Activated gamma-delta T cell treated with anti-CD3 and anti-CD28 coated beads, Interleukin-2, amount 50 U/mL, for 16 hours (primary cell): ENCODE measurements around the gene STT3B.
"Not testable (repeated sequence)": the region's sequence is repeated elsewhere in the genome, so short reads cannot be mapped to it uniquely, and the experiment has no call there.

Experiments used
- DNase-seq: peaks from one replicate; pipeline ENCODE4 v3.0.0-alpha.2; 2020; ENCODE audit warnings: low read depth

Gene STT3B

DNA sequence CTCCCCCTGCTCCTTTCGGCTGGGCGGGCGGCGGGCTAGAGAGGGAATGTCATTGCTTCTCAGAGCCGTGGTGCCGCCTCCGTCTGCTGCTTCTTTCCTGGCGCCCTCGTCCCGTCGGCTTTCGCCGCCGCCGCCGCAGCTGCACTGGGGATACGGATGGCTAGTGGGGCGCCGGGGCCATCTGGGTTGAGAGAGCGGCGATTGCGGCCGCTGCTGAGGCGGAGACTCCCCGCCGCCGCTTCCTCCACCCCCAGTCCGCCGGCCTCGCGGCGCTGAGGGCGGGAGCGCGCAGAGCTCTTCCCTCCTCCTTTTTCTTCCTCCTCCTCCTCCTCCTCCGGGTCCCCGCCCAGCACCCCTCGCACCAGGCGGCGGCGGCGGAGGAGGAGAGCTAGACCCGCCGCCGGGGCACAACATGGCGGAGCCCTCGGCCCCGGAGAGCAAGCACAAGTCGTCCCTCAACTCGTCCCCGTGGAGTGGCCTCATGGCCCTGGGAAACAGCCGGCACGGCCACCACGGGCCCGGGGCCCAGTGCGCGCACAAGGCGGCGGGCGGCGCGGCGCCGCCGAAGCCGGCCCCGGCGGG lies at the start of gene STT3B:
Gene STT3B (plus strand): TSS at position 339 of the 582 bp plus-strand sequence. CDS start 74 bp downstream, at position 413.
- DNase-seq = peak; percentile 75

DNA sequence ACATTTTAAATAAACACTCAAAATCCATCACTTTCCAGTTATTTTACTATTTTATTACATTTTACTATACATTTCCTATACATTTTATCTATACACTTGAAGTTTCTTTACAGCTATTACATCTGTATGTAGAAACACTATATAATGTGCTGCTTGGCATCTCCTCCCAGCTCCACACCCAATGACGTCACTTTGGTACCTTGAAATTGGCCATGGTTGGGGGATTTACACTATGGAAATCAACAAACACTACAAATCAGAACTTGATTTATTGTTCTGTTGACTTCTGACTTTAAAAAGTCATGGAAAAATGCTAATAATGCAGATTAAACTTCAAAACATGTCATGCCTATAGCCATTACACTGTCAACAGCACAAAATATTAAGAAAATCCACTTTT lies 48.9 kb upstream of the STT3B start:
- no peak for DNase-seq

- DNase-seq = no peak
Observed at GRCh38 chr3:31485196-31485595, 47.5 kb upstream of the STT3B start.

GRCh38 chr3:31486865-31487533 lies 45.7 kb upstream of the STT3B start:
- no peak for DNase-seq

DNA sequence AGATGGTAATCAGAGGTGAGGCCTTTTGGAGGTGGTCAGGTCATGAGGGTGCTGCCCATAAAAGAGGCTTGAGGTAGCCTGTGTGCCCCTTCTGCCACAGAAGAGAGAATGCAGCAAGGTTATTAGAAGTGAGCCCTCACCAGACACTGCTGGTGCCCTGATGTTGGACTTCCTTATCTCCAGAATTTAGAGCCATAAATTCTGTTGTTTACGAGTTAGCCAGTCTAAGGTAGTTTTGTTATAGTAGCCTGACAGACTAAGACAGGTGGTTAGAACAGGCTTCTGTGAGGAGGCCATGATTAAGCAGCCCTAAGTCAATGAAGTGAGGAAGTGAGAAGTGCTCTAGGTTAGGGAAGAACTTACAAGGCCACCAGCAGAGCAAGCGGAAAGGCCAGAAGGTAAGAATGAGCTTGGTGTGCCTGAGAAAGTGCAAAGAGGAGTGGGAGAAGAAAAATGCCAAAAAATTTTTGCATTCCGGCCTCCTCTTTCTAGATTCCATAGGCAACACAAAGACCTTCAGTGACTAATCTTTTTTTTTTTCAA lies 44.2 kb upstream of the STT3B start:
- DNase-seq = no peak

GRCh38 chr3:31490502-31490901 lies 42.2 kb upstream of the STT3B start:
- no peak for DNase-seq

GRCh38 chr3:31491660-31492059 lies 41.1 kb upstream of the STT3B start:
- DNase-seq = no peak

DNA sequence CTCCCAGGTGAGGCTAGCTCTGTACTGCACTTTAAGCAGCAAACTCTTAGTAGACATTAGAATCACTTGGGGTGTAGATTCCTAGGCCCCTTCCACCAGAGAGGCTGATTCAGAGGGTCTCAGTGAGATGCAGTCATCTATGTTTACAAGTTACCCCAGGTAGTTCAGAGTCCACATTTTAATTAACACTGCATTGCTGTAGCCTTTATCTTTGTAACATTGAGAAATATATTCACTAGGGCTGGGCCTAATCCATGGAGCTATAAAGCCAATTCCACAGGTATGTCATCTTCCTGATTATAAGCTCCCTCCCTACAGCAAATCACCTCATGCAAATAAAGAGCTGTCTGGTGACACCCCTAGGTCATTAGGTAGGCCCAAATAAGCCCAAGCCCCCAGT lies 39.6 kb upstream of the STT3B start:
- no peak for DNase-seq

GRCh38 chr3:31495971-31496665 lies 36.6 kb upstream of the STT3B start:
- DNase-seq = no peak

GRCh38 chr3:31498791-31499190 lies 33.9 kb upstream of the STT3B start:
- DNase-seq = no peak

DNA sequence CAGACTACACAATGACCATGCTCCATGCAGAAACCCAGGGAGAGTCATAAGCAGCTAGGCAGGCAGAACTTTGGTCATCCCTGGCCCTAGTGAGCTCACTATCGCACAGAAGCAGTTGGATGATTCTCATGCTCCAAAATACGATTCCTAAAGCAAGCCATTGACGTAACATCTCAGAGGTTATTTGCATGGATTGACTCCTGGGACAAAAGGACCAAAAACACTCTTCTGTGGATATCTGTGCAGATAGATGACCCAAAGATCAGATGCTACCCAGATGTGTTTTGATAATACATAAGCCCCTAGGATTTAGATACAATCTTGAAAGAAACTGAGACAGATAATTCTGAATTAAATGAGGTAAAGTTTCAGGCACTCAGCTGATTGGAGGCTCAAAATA lies 33.4 kb upstream of the STT3B start:
- DNase-seq = no peak

GRCh38 chr3:31502803-31503221 lies 29.9 kb upstream of the STT3B start:
- DNase-seq = no peak

DNA sequence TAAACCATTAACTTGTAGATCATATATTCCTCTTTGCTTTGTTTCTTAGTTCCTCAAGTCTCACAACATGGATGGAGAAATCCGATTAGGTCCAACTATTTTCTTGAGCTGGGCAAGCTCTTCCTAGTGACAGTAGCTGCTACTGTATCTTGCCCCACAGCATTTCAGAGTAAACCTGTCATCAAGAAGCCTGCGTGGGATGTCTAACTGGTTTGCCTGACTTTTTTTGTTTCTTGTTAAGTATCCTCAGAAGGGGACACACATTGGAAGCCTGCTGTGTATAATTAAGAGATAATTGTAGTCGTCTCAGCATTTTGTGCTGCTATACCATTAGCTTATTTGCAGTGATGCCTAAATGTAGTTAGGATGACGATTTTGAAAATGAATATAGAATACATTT lies 29.3 kb upstream of the STT3B start:
- DNase-seq = no peak

GRCh38 chr3:31504230-31504629 lies 28.5 kb upstream of the STT3B start:
- DNase-seq = no peak

DNA sequence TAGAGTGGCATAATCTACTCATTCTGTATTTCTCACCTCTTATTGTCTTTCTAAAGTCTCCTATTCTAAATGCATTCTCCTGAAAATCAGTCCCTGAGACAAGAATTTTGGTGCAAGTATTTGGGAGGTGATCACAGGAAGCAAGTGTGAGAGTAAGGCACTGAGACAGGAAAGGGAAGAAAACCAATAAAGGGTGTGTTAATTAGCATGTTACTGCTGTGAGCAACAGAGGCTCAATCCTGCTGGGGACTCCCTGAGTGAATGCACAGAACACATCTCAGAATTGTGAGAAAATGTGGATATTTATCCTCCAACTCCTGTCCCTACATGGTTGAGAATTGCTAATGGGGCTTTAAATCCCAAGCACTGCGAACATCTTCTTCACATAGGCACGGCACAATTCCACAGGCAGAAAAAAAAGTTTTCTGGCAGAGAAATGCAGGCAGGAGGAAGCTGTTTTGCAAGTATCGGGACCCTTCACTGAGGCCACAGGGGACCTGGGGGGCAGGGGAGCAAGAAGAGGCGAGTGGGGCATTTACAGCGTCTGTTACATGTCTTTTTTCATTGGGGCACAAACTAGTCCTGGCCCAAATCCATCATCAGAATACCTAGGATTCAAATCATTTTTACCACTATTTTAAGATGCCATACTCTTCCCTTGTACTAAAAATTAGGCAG lies 27.2 kb upstream of the STT3B start:
- DNase-seq = no peak

DNA sequence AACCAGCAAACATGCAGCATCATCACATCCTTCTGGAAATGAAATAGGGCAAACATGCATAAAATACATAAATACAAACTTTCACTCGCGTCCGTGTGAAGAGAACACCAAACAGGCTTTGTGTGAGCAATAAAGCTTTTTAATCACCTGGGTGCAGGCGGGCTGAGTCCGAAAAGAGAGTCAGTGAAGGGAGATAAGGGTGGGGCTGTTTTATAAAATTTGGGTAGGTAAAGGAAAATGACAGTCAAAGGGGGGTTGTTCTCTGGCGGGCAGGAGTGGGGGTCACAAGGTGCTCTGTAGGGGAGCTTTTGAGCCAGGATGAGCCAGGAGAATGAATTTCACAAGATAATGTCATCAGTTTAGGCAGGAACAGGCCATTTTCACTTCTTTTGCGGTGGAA lies 26.2 kb upstream of the STT3B start:
- not testable (repeated sequence) for DNase-seq

- no peak for DNase-seq
Observed at GRCh38 chr3:31508452-31509146, 24.1 kb upstream of the STT3B start.

GRCh38 chr3:31509147-31509728 lies 23.5 kb upstream of the STT3B start:
- no peak for DNase-seq

DNA sequence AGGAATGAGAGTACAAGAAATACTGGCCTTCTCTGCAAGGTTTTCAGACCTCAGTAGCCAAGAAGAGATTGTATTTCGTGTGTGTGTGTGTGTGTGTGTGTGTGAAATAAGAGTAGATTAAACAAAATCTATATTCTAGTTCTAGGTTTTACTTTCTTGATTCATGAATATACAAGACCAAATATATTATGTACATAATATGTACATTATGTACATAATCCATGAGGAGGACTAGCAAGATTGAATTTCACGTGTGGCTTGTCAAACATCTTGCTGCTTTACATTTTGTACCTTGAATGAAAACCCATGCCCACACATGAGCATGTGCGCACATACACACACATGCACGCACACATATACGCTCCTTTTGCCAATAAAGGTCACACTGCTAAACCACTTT lies 18.2 kb upstream of the STT3B start:
- DNase-seq = no peak

GRCh38 chr3:31515486-31516284 lies 17.0 kb upstream of the STT3B start:
- no peak for DNase-seq

- no peak for DNase-seq
Observed at GRCh38 chr3:31516757-31517156, 16.0 kb upstream of the STT3B start.
